ENCODE results near the gene ABCA4. TPM values are rescaled to one million over a fixed set of nuclear protein-coding genes. Genes with fewer than 3 reads are reported as not detected.

Gene ABCA4
- total RNA-seq, 1 experiment from 2014 or later, result 0.22 TPM

- ChIA-PET POLR2A (interaction anchor here (2.5 kb wide), 1 partner anchor 288 kb away, joined by 6 read pairs; no protein-coding TSS in a partner anchor), CTCF (interaction anchor here (0.9 to 21.2 kb wide), 4 partner anchors 11 to 298 kb away, joined by 3 to 338 read pairs (median 50); no protein-coding TSS in a partner anchor), RAD21 (ENCODE audit: low non-redundant PET in 1 of 2, low total read pairs in 2 of 2, uncharacterized antibody in 2 of 2, unreplicated experiment in 2 of 2) (interaction anchor here (0.7 to 2.2 kb wide), 3 partner anchors 30 to 299 kb away, joined by 4 to 7 read pairs (median 5); no protein-coding TSS in a partner anchor)
- H3K9ac ChIP-seq (ENCODE audit: low read length), result no peak overlapping the region
- H3K4me3 ChIP-seq (replicated peaks in 1 of 2; ENCODE audit: low read depth in 1 of 2, low read length in 2 of 2), result no peak overlapping the region
- TF ChIP-seq EGR1 (IDR thresholded peaks at IDR 0.05; ENCODE audit: low read depth) (no peak), SP1 (IDR thresholded peaks at IDR 0.05; ENCODE audit: low read depth) (no peak), ELF1 (IDR thresholded peaks at IDR 0.05; ENCODE audit: borderline replicate concordance, low read depth) (no peak), ZNF274 (IDR thresholded peaks at IDR 0.05; ENCODE audit: low read depth, low read length) (no peak)
- TF ChIP-seq, protein P1, sequence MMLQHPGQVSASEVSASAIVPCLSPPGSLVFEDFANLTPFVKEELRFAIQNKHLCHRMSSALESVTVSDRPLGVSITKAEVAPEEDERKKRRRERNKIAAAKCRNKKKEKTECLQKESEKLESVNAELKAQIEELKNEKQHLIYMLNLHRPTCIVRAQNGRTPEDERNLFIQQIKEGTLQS (IDR thresholded peaks at IDR 0.05), result no peak
- TF ChIP-seq, protein P2, sequence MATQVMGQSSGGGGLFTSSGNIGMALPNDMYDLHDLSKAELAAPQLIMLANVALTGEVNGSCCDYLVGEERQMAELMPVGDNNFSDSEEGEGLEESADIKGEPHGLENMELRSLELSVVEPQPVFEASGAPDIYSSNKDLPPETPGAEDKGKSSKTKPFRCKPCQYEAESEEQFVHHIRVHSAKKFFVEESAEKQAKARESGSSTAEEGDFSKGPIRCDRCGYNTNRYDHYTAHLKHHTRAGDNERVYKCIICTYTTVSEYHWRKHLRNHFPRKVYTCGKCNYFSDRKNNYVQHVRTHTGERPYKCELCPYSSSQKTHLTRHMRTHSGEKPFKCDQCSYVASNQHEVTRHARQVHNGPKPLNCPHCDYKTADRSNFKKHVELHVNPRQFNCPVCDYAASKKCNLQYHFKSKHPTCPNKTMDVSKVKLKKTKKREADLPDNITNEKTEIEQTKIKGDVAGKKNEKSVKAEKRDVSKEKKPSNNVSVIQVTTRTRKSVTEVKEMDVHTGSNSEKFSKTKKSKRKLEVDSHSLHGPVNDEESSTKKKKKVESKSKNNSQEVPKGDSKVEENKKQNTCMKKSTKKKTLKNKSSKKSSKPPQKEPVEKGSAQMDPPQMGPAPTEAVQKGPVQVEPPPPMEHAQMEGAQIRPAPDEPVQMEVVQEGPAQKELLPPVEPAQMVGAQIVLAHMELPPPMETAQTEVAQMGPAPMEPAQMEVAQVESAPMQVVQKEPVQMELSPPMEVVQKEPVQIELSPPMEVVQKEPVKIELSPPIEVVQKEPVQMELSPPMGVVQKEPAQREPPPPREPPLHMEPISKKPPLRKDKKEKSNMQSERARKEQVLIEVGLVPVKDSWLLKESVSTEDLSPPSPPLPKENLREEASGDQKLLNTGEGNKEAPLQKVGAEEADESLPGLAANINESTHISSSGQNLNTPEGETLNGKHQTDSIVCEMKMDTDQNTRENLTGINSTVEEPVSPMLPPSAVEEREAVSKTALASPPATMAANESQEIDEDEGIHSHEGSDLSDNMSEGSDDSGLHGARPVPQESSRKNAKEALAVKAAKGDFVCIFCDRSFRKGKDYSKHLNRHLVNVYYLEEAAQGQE (IDR thresholded peaks at IDR 0.05; ENCODE audit: low read depth), result no peak
- no peak for DNase-seq (ENCODE audit: low read depth, low spot score)
- H3K36me3 ChIP-seq (ENCODE audit: control insufficient read depth in 1 of 2, insufficient read depth in 2 of 2, low read length in 2 of 2), result no peaks in the 10 kb centered on the region
- H3K9me3 ChIP-seq (ENCODE audit: control insufficient read depth in 1 of 2, insufficient read depth in 1 of 2, low read depth in 1 of 2, low read length in 2 of 2), result no peaks in the 10 kb centered on the region
- H3K27ac ChIP-seq (ENCODE audit: low read depth, low read length), result no peak overlapping the region
- H3K4me2 ChIP-seq (ENCODE audit: low read length), result no peak overlapping the region
- intact Hi-C loops (cut with micrococcal nuclease), result no loop called here
- no peak for ATAC-seq
- no TSS peak for BruUV-seq (replicated peaks)
- peaks cover 2 to 12% of the 10 kb centered on the region in 2 experiments; a peak in 1 of 4 replicates for H3K4me1 ChIP-seq (ENCODE audit: control insufficient read depth in 1 of 2, insufficient read depth in 2 of 2, low read length in 2 of 2)
- no peaks in the 10 kb centered on the region for H4K20me1 ChIP-seq (ENCODE audit: insufficient read depth)
- no peaks in the 10 kb centered on the region for H3K9me2 ChIP-seq (ENCODE audit: insufficient read depth)
- no peaks in the 10 kb centered on the region for H3K79me2 ChIP-seq (ENCODE audit: insufficient read depth, low read length)
- H3K27me3 ChIP-seq (ENCODE audit: insufficient read depth, low read length), result no peaks in the 10 kb centered on the region
- H2AFZ ChIP-seq (ENCODE audit: low read depth, low read length, poor library complexity, severe bottlenecking), result no peak overlapping the region
Measured at GRCh38 chr1:94037392-94038229, 83.3 kb downstream of the ABCA4 start.
